NCI-H748 (cell line): ENCODE measurements around the gene AMY1C.
"Not testable (repeated sequence)": the region's sequence is repeated elsewhere in the genome, so short reads cannot be mapped to it uniquely, and the experiment has no call there.

Source experiments
- DNase-seq: peaks from one replicate; lab custom pipeline; 2025; ENCODE audit not compliant: unreplicated experiment; lab: John Stamatoyannopoulos, UW

Gene AMY1C

DNA sequence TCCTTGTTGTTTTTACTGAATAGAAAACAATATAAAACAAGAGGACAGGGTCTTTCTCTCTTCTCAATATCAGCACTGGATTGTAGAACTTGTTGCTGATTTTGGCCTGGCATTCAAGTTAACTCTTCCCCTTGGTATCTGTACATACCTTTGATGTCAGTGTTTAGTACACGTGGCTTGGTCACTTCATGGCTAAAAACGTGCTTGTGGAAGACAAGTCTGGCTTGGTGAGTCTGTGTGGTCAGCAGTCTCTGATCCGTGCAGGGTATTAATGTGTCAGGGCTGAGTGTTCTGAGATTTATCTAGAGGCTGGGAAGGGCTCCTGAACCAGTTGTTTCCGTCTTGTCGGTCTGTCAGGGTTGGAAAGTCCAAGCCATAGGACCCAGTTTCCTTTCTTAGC, at the start of gene AMY1C:
Gene AMY1C (plus strand): TSS at position 301 of the 400 bp plus-strand sequence. CDS start 572 bp downstream, outside the sequence.
- DNase-seq = not testable (repeated sequence)

- not testable (repeated sequence) for DNase-seq
Measured at GRCh38 chr1:103700669-103701068, 49.0 kb upstream of the AMY1C start.

GRCh38 chr1:103701256-103701655, 48.4 kb upstream of the AMY1C start:
- DNase-seq = not testable (repeated sequence)

DNA sequence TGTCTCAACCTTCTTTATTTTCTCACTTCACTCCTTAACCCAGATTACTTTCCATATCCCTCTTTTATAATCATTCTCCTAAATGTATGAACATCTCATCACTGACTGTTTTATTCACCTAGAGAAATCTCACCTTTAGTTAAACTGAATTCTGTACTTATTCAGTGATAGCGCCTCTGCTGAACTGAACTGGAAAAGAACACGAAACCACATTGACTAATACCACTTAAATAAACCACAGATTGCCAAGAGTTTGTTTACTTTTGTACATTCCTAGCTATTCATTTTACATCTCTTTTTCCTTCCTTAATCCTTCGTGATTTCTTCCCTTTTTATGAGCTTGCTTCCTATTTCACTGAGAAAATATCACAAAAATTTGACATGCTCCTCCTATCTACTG, 42.0 kb upstream of the AMY1C start:
- DNase-seq = not testable (repeated sequence)

- DNase-seq = not testable (repeated sequence)
Measured at GRCh38 chr1:103710381-103710780, 39.3 kb upstream of the AMY1C start.

GRCh38 chr1:103717404-103717803, 32.3 kb upstream of the AMY1C start:
- not testable (repeated sequence) for DNase-seq

GRCh38 chr1:103721473-103721872, 28.2 kb upstream of the AMY1C start:
- not testable (repeated sequence) for DNase-seq

GRCh38 chr1:103735334-103735733, 14.4 kb upstream of the AMY1C start:
- DNase-seq = not testable (repeated sequence)

DNA sequence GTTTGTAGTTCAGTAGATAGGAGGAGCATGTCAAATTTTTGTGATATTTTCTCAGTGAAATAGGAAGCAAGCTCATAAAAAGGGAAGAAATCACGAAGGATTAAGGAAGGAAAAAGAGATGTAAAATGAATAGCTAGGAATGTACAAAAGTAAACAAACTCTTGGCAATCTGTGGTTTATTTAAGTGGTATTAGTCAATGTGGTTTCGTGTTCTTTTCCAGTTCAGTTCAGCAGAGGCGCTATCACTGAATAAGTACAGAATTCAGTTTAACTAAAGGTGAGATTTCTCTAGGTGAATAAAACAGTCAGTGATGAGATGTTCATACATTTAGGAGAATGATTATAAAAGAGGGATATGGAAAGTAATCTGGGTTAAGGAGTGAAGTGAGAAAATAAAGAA, 11.7 kb upstream of the AMY1C start:
- not testable (repeated sequence) for DNase-seq

DNA sequence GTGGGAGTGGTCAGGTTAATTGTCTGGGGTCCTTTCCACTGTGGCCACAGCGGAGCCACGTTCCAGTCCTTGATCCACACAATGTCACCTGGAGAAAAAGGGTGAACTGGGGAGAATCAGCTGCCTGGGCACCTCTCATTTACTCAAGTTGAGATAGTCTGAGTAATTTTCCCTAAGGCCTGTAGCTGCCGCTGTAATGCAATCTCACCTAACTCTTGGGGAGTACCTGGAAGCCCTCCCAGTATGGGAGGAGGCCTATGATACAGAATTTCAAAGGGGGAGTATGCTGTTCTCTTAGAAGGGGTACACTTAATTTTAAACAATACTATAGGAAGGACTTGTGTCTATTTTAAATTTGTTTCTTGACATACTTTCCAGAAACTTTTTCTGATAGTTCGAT, 5.2 kb upstream of the AMY1C start:
- not testable (repeated sequence) for DNase-seq

GRCh38 chr1:103745040-103745439, 4.7 kb upstream of the AMY1C start:
- not testable (repeated sequence) for DNase-seq

DNA sequence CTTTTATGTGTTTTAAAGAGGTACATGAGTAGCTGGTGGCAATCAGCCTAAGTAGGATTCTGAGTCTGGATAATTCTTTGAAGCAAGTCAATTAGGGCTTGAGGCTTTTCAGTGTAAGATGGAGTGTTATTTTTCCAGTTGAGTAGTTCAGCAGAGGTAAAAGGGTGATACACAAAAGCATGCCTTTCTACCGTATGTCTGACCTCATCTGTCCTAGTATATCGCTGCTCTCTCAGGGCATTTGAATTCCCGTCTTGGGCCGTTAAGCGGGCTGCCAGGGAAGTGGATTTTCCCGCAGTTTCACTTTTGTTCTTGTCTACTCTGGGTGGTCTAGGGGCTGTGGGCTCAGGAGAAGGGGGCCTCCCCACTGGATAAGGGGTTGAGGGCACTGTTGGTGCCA, 1.4 kb upstream of the AMY1C start:
- not testable (repeated sequence) for DNase-seq

DNA sequence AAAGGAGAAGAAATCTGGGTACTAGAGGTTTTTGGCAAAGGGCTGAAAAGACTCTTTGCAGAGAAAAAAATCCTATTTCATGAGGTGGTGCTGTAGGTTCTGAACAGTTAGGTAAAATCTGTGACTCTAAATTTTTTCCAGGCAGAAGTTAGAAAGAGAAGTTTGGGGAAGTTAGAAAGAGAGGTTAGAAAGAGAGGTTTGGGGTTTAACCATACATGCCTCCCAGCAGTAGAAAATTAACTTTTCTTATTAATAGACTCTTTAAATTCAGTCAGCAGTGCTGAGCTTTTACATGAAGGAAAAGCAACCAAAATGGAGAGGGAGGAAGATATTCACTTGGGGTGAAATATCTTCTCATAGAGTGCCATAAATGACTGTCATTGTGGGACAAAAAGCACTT, 12.2 kb downstream of the AMY1C start:
- DNase-seq = no peak

GRCh38 chr1:103779932-103780331, 30.2 kb downstream of the AMY1C start:
- DNase-seq = no peak

DNA sequence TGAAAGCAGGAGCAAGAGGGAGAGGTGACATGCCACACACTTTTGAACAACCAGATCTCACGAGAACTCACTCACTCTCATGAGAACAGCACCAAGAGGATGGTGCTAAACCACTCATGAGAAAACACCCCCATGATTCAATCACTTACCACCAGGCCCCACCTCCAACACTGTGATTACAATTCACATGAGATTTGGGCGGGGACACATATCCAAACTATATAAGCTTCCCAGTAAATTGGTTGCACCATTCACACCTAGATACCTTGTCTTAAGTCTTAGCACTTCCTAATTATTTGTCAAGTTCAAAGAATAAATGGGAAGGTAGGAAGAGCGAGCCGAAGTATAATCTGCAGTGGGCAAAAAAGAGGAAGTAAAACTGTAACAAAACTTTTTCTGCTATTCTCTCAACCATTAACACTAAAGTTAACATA, 34.3 kb downstream of the AMY1C start:
- no peak for DNase-seq

DNA sequence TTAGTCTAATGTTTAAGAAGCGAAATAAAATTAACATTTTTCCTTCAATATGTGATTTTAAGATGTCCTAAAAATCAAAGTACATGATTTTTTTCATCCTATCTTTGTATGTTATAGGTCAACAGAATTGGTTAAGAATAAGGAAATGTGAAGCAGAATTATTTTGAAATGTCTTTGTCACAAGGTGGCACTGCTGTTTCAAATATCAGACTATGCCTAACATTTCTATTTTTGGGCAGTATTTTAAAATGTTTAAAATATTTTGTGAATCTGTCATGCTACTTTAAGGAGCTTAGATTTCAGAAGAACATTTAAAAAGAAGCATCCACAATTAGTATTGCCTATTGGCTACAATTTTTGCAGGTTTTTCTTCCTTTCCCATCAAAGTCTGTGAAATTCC, 38.7 kb downstream of the AMY1C start:
- DNase-seq = peak; percentile 16

GRCh38 chr1:103790172-103790571, 40.5 kb downstream of the AMY1C start:
- no peak for DNase-seq
